Epithelial cell of esophagus (primary cell): ENCODE data around the gene FUOM.

Source experiments
- DNase-seq: peaks from one replicate; pipeline ENCODE4 v3.0.0; 2010; ENCODE audit warnings: low read depth
- H3K4me3 ChIP-seq: 2 replicates; pipeline ENCODE4 v1.5.1; 2011; ENCODE audit warnings: mild to moderate bottlenecking, low read length, control low read depth
- CTCF ChIP-seq: IDR thresholded peaks from 2 replicates; pipeline ENCODE4 v1.5.1; 2011; ENCODE audit warnings: low read depth, mild to moderate bottlenecking, low read length, control low read depth, inconsistent platforms; ENCODE audit not compliant: insufficient read depth; ENCODE audit errors: missing control alignments

Gene FUOM

GRCh38 chr10:133312016-133312768 is 45.6 kb downstream of the FUOM start:
- TF ChIP-seq CTCF: no peak
- no peak for DNase-seq

GRCh38 chr10:133311570-133311969 is 46.2 kb downstream of the FUOM start:
- DNase-seq: no peak
- H3K4me3 ChIP-seq: no peak overlapping the region
- no peak for TF ChIP-seq CTCF

More at GRCh38 chr10:133312016-133312768, 45.6 kb downstream of the FUOM start:
- H3K4me3 ChIP-seq: no peak overlapping the region

GRCh38 chr10:133310789-133311188 is 47.0 kb downstream of the FUOM start:
- no peak for DNase-seq
- TF ChIP-seq CTCF: no peak
- no peak overlapping the region for H3K4me3 ChIP-seq

GRCh38 chr10:133310399-133310755 is 47.4 kb downstream of the FUOM start:
- H3K4me3 ChIP-seq: no peak overlapping the region
- DNase-seq: no peak
- TF ChIP-seq CTCF: no peak

GRCh38 chr10:133309720-133310398 is 48.0 kb downstream of the FUOM start:
- no peak for TF ChIP-seq CTCF
- no peak overlapping the region for H3K4me3 ChIP-seq
- DNase-seq: no peak

- peak; percentile 95 for DNase-seq
- TF ChIP-seq CTCF: no peak
- H3K4me3 ChIP-seq: peak overlapping the region; percentile 85
These were observed 48.6 kb downstream of the FUOM start for GRCh38 chr10:133309100-133309719.
